Measurements from ENCODE around the gene RFFL. TPM values are rescaled to one million over a fixed set of nuclear protein-coding genes. Genes with fewer than 3 reads are reported as not detected.

The RFFL gene
- total RNA-seq, 1 experiment from 2014 or later, result 23.7 TPM

GRCh38 chr17:34979650-34980352 lies 83.7 kb downstream of the RFFL start:
- DNase-seq (ENCODE audit: low read depth), result no peak

- no peak for DNase-seq (ENCODE audit: low read depth)
Observed at GRCh38 chr17:34979153-34979552, 84.4 kb downstream of the RFFL start.

- DNase-seq (ENCODE audit: low read depth), result no peak
Observed at GRCh38 chr17:34974794-34975785, 88.4 kb downstream of the RFFL start.

- no peak for DNase-seq (ENCODE audit: low read depth)
Observed at GRCh38 chr17:34974179-34974578, 89.3 kb downstream of the RFFL start.

- DNase-seq (ENCODE audit: low read depth), result peak; percentile 88
Observed at GRCh38 chr17:34961093-34961911, 102.2 kb downstream of the RFFL start, which contains the start of the genes CCT6B and ZNF830. CCT6B (minus strand) TSS chr17:34961460; CDS start chr17:34961393, 67 bp downstream. ZNF830 (plus strand) TSS chr17:34961540; CDS start chr17:34961567, 27 bp downstream.

GRCh38 chr17:34958438-34958837 lies 105.1 kb downstream of the RFFL start:
- no peak for DNase-seq (ENCODE audit: low read depth)

Small RNA genes within 50 kb of the gene (small RNA-seq; reads per million reads assigned to genes)
- not detected for gene AC004223.1
- gene RNU6-840P, result not detected

Other genes with a start within 250 kb of the RFFL start
- 0.10 and 0.74 TPM in 2 replicates for gene CCT6B, start 102.2 kb downstream of the RFFL start, total RNA-seq (2014; rRNA removed; shearing (Covaris generic))
- 11.6 and 12.1 TPM in 2 replicates for gene ZNF830, start 102.2 kb downstream of the RFFL start, total RNA-seq (2014; rRNA removed; shearing (Covaris generic))
- 39.1 and 39.5 TPM in 2 replicates for gene LIG3, start 83.2 kb downstream of the RFFL start, total RNA-seq (2014; rRNA removed; shearing (Covaris generic))
- gene RAD51D, start 56.2 kb upstream of the RFFL start, total RNA-seq (2014; rRNA removed; shearing (Covaris generic)), result 8.6 and 10.1 TPM in 2 replicates
- not detected in 2 replicates for gene FNDC8, start 57.9 kb upstream of the RFFL start, total RNA-seq (2014; rRNA removed; shearing (Covaris generic))
- 42.9 and 47.2 TPM in 2 replicates for gene NLE1, start 78.6 kb upstream of the RFFL start, total RNA-seq (2014; rRNA removed; shearing (Covaris generic))
- not detected in 2 replicates for gene UNC45B, start 84.1 kb upstream of the RFFL start, total RNA-seq (2014; rRNA removed; shearing (Covaris generic))
- not detected in 2 replicates for gene SLC35G3, start 130.7 kb upstream of the RFFL start, total RNA-seq (2014; rRNA removed; shearing (Covaris generic))
- gene SLFN5, start 179.4 kb upstream of the RFFL start, total RNA-seq (2014; rRNA removed; shearing (Covaris generic)), result 12.3 and 13.0 TPM in 2 replicates